ENCODE measurements around the gene CC2D1A. TPM values are rescaled to one million over a fixed set of nuclear protein-coding genes. Genes with fewer than 3 reads are reported as not detected.

CC2D1A gene
- total RNA-seq, 2 donors from 2014 or later = 35.5 to 52.1 TPM

DNA sequence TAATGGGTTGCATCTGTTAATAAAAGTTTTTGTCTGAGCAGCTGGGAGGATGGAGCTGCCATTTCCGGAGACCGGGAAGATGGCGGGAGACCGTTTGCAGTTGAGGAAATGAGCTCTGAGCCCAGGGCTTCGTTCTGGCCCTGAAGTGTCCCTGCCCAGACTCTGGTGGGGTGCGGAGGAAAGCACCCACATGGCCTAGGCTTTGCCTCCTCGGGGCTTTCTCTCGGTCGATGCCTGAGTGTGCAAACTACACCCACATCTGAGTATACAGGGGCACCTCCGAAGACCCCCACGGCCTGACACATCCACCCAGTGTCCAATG, 44.6 kb upstream of the CC2D1A start:
- Histone ChIP-seq H3K9me3 (no peaks in the 10 kb centered on the region), H3K27ac (peak overlapping the region; percentile 81 to 90 (median 84)), H3K36me3 (replicated peaks in 1 of 2; ENCODE audit: insufficient read depth in 1 of 2, low read depth in 2 of 2) (no peaks in the 10 kb centered on the region), H3K4me1 (peaks cover 25% of the 10 kb centered on the region), H3K4me3 (no peak overlapping the region), H3K27me3 (no peaks in the 10 kb centered on the region)
- TF ChIP-seq POLR2A (IDR thresholded peaks at IDR 0.05) (no peak), CTCF (IDR thresholded peaks at IDR 0.05) (no peak)
- WGBS, 2 donors = 45 to 50% methylated on average over 5 to 11 of the region's 11 CpGs
- intact Hi-C loops (cut with DNase I) = loop anchor here (5.0 kb wide), 1 partner anchor 74 kb away; no protein-coding TSS in a partner anchor
- DNase-seq = peak in 1 of 4 donors; percentile 16
- ATAC-seq = no peak

DNA sequence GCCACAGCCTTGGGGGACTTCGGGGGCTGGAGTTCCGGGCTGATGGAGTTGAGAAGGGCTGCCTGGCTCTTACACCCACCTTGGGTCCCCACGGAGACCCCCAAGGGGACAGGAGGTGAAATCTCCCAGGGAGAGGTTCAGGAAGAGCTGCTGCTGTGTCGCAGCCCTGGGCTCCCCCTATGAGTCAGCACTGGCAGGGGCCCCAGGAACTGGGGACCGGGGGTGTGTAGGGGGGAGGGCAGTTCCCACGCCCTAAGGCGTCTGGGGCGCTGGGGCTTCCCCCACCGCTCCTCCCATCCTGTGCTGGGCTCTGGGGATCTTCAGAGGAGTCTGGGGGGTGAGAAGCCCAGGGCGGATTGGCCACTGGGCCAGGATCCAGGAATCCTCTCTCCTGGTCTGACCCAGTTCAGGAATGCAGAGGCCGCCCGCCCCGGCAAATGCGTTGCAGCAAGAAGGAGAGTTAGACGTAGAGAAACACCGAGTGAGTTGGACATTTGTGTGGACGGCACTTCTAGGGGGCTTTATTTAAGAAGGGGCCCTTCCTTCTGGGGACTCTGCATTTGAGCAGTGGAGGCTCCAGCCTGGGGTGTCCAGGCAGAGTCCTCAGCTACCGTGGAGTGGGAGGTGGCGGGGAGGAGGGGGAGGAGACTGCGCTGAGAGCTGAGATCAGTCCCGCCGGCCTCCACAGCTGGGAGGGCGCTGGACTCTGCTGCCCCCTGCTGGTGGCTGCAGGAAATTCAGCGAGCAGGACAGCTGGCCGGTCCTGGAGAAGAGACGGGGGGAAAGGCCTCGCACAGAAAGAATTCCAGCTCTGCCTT, 44.1 kb upstream of the CC2D1A start:
- no peak overlapping the region for H3K4me3 ChIP-seq
- peak overlapping the region; percentile 81 to 90 (median 84) for H3K27ac ChIP-seq
- ATAC-seq (peak; percentile 89), DNase-seq (peak; percentile 93 to 94 (median 94))
- TF ChIP-seq CTCF (IDR thresholded peaks at IDR 0.05) (peak; percentile 96 to 99 (median 99)), POLR2A (IDR thresholded peaks at IDR 0.05) (peak; percentile 11 to 66 (median 51))
- intact Hi-C loops (cut with DNase I) = loop anchor here (5.0 kb wide), 1 partner anchor 75 kb away; no protein-coding TSS in a partner anchor
- H3K36me3 ChIP-seq (replicated peaks in 1 of 2; ENCODE audit: insufficient read depth in 1 of 2, low read depth in 2 of 2) = no peaks in the 10 kb centered on the region
- no peaks in the 10 kb centered on the region for H3K27me3 ChIP-seq
- 3% methylated on average over 18 to 27 of the region's 27 CpGs for WGBS, 2 donors
- peaks cover 27% of the 10 kb centered on the region for H3K4me1 ChIP-seq
- no peaks in the 10 kb centered on the region for H3K9me3 ChIP-seq

DNA sequence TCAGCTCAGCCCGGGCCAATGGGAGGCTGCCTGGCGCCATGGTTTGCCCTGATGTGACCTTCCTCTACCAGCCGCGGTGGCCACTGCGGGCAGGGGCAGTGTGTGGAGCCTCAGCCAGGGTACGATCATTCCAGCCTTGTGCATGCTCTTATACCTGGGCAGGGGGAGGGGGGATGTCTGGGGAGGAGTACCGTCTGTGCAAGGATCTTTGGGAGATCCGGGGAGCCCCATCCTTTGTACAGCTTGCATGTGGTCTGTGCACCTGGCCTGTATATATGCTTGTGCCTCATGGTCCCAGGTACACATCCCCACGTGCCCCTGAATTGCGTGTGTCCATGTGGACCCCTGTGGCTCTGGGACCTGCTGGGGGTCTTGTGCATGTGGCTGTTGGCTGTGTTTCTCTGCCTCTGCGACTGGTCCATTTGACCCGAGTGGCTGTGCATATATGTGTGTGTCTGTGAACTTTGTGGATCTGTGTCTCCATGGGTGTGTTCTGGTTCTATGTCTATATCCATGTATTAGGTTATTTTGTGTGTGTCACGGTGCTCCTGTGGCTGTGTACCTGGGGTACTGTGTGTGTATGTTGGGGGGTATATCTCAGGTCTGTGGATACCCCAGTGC, 41.8 kb upstream of the CC2D1A start:
- H3K4me3 ChIP-seq = no peak overlapping the region
- no peaks in the 10 kb centered on the region for H3K27me3 ChIP-seq
- intact Hi-C loops (cut with DNase I) = loop anchor here (5.0 kb wide), 1 partner anchor 77 kb away; no protein-coding TSS in a partner anchor
- H3K4me1 ChIP-seq = peaks cover 27% of the 10 kb centered on the region
- DNase-seq (peak in 1 of 4 donors; percentile 24), ATAC-seq (no peak)
- WGBS, 2 donors = 32 to 49% methylated on average over 5 to 13 of the region's 13 CpGs
- H3K9me3 ChIP-seq = no peaks in the 10 kb centered on the region
- no peaks in the 10 kb centered on the region for H3K36me3 ChIP-seq (replicated peaks in 1 of 2; ENCODE audit: insufficient read depth in 1 of 2, low read depth in 2 of 2)
- peak overlapping the region in 1 of 4 donors; percentile 8 for H3K27ac ChIP-seq
- TF ChIP-seq POLR2A (IDR thresholded peaks at IDR 0.05) (no peak), CTCF (IDR thresholded peaks at IDR 0.05) (no peak)

- DNase-seq = peak in 1 of 4 donors; percentile 19
- peaks cover 27% of the 10 kb centered on the region for H3K4me1 ChIP-seq
- 13 to 20% methylated on average over 12 to 64 of the region's 113 CpGs for whole genome bisulfite sequencing, 2 donors
These were observed 41.1 kb upstream of the CC2D1A start for GRCh38 chr19:13864667-13865570.

More at GRCh38 chr19:13864667-13865570, 41.1 kb upstream of the CC2D1A start:
- Histone ChIP-seq H3K4me3 (no peak overlapping the region), H3K27me3 (no peaks in the 10 kb centered on the region), H3K27ac (peak overlapping the region in 3 of 4 donors; percentile 8 to 44 (median 17)), H3K9me3 (no peaks in the 10 kb centered on the region), H3K36me3 (replicated peaks in 1 of 2; ENCODE audit: insufficient read depth in 1 of 2, low read depth in 2 of 2) (no peaks in the 10 kb centered on the region)
- no peak for ATAC-seq
- intact Hi-C loops (cut with DNase I) = loop anchor here (5.0 kb wide), 2 partner anchors 78 to 268 kb away; no protein-coding TSS in a partner anchor
- TF ChIP-seq CTCF (IDR thresholded peaks at IDR 0.05) (no peak), POLR2A (IDR thresholded peaks at IDR 0.05) (no peak)

Measured in body of pancreas (tissue), 4 donors.